Measurements from ENCODE around the gene TMEM125. TPM values are rescaled to one million over a fixed set of nuclear protein-coding genes. Genes with fewer than 3 reads are reported as not detected.

Gene TMEM125
- polyA plus RNA-seq, 2 donors, result 10.9 to 11.7 TPM

GRCh38 chr1:43280692-43281091 lies 10.9 kb downstream of the TMEM125 start:
- Histone ChIP-seq H3K36me3 (ENCODE audit: control insufficient read depth in 2 of 2, insufficient read depth in 2 of 2, low read length in 1 of 2) (peaks cover 0 to 2% of the 10 kb centered on the region in 2 donors), H3K4me1 (ENCODE audit: control insufficient read depth in 2 of 2, insufficient read depth in 2 of 2, low read length in 1 of 2) (peaks cover 0 to 7% of the 10 kb centered on the region in 2 donors), H3K4me3 (ENCODE audit: low read depth in 1 of 2, low read length in 2 of 2) (no peak overlapping the region), H3K27ac (ENCODE audit: low read depth in 2 of 2, low read length in 1 of 2) (no peak overlapping the region), H3K9me3 (ENCODE audit: control insufficient read depth in 2 of 2, insufficient read depth in 1 of 2, low read depth in 1 of 2, low read length in 1 of 2) (no peaks in the 10 kb centered on the region), H3K27me3 (ENCODE audit: control insufficient read depth in 1 of 2, insufficient read depth in 2 of 2, low read length in 2 of 2) (no peaks in the 10 kb centered on the region)
- WGBS, 2 donors, result 50 to 65% methylated on average over 2 of the region's 2 CpGs

DNA sequence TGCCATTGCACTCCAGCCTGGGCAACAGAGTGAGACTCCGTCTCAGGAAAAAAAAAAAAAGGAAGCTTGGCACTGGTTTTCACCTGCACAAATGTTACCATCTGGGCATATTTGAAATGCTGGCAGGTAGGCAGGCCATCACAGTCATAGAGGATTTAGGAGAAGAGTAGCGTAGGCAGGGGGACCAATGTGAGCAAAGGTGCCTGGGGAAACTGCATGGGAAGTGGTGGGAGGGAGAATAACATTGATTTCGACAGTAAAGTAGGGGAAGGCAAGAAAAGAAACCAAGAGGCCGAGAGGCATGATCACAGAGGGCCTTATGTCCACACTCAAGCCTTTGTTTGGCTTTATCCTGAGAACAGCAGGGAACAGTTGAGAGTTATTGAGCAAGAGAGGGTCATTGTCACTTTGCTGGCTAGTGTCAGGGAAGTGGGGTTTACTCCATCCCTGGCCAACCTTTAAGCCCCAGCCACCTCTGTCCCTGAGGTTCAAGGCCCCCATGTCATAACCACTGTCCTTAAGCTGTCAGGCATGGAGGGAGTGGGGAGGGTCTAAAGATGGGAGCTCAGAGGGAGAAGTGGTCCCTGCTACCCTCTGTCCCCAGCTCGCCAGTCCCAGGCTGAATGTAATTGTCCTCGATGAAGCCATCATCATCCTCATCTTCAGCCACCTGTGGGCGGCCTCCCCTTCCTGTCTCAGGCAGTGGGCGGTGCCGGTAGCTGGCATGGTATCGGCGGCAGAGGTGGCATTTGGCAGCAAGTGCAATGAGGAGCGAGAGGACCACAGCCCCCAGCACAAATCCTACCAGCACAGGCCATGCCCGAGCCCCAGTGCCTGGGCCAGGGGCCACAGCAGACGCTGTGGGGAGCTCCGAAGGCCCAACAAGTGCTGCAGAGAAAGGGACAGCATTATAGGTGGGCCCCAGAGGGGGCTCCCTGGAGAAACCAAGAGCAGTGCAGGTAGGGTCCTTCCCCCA lies 12.7 kb downstream of the TMEM125 start:
- H3K27ac ChIP-seq (ENCODE audit: low read depth in 2 of 2, low read length in 1 of 2), result no peak overlapping the region
- no peaks in the 10 kb centered on the region for H3K9me3 ChIP-seq (ENCODE audit: control insufficient read depth in 2 of 2, insufficient read depth in 1 of 2, low read depth in 1 of 2, low read length in 1 of 2)
- WGBS, 2 donors, result 82 to 84% methylated on average over 15 of the region's 15 CpGs
- H3K27me3 ChIP-seq (ENCODE audit: control insufficient read depth in 1 of 2, insufficient read depth in 2 of 2, low read length in 2 of 2), result no peaks in the 10 kb centered on the region
- H3K4me1 ChIP-seq (ENCODE audit: control insufficient read depth in 2 of 2, insufficient read depth in 2 of 2, low read length in 1 of 2), result peaks cover 0 to 9% of the 10 kb centered on the region in 2 donors
- H3K36me3 ChIP-seq (ENCODE audit: control insufficient read depth in 2 of 2, insufficient read depth in 2 of 2, low read length in 1 of 2), result peaks cover 0 to 2% of the 10 kb centered on the region in 2 donors
- H3K4me3 ChIP-seq (ENCODE audit: low read depth in 1 of 2, low read length in 2 of 2), result no peak overlapping the region

GRCh38 chr1:43284065-43284464 lies 14.3 kb downstream of the TMEM125 start:
- Histone ChIP-seq H3K27ac (ENCODE audit: low read depth in 2 of 2, low read length in 1 of 2) (no peak overlapping the region), H3K9me3 (ENCODE audit: control insufficient read depth in 2 of 2, insufficient read depth in 1 of 2, low read depth in 1 of 2, low read length in 1 of 2) (no peaks in the 10 kb centered on the region), H3K27me3 (ENCODE audit: control insufficient read depth in 1 of 2, insufficient read depth in 2 of 2, low read length in 2 of 2) (no peaks in the 10 kb centered on the region), H3K4me1 (ENCODE audit: control insufficient read depth in 2 of 2, insufficient read depth in 2 of 2, low read length in 1 of 2) (peaks cover 0 to 9% of the 10 kb centered on the region in 2 donors), H3K36me3 (ENCODE audit: control insufficient read depth in 2 of 2, insufficient read depth in 2 of 2, low read length in 1 of 2) (peaks cover 0 to 2% of the 10 kb centered on the region in 2 donors), H3K4me3 (ENCODE audit: low read depth in 1 of 2, low read length in 2 of 2) (peak overlapping the region in 1 of 2 donors; percentile 57)
- 62 to 88% methylated on average over 3 of the region's 3 CpGs for WGBS, 2 donors

GRCh38 chr1:43284546-43285110 lies 14.8 kb downstream of the TMEM125 start:
- Histone ChIP-seq H3K4me3 (ENCODE audit: low read depth in 1 of 2, low read length in 2 of 2) (peak overlapping the region; percentile 57 to 59), H3K27ac (ENCODE audit: low read depth in 2 of 2, low read length in 1 of 2) (peak overlapping the region; percentile 49 to 81)
- 48 to 63% methylated on average over 12 of the region's 12 CpGs for WGBS, 2 donors

DNA sequence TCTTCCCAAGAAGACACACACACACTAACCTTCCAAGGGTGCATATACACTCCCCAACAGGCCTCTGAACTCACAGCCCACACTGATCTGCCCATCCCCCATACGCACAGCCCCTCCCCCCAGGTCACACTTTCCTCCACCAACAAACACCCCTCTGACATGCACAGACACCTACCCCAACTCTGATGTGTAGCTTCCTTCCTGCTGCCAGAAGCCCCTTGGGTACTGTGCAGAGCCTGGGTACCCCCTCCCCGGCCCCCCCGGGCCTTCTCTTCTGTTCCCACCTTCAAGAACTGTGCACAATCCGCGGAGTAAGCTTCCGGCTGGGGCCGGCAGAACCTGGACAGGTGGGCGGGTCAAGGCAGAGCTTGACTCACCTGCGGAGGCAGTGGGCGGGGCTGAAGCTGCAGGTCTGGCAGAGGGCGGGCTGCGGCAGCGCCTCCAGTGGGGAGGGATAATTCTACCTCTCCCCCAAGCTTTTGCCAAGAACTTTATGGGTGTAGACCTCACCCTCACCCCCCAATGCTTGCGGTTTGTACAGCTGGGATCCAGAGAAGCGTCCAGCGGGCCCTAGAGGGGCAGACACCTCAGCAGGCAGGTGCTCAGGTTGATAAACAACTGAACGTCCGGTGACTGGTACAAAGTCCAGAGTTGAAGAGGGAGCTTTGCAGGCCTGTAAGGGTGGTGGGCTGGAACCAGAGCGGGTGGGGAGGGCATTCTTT lies 15.6 kb downstream of the TMEM125 start, which contains the start of gene C1orf210:
C1orf210 (minus strand) TSS at position 313 of the 722 bp plus-strand sequence. CDS start 2,311 bp downstream, outside the sequence.
- no peaks in the 10 kb centered on the region for H3K9me3 ChIP-seq (ENCODE audit: control insufficient read depth in 2 of 2, insufficient read depth in 1 of 2, low read depth in 1 of 2, low read length in 1 of 2)
- H3K27me3 ChIP-seq (ENCODE audit: control insufficient read depth in 1 of 2, insufficient read depth in 2 of 2, low read length in 2 of 2), result no peaks in the 10 kb centered on the region
- H3K27ac ChIP-seq (ENCODE audit: low read depth in 2 of 2, low read length in 1 of 2), result peak within 1 kb of the TSS; percentile 49 to 81
- peaks cover 0 to 2% of the 10 kb centered on the region in 2 donors for H3K36me3 ChIP-seq (ENCODE audit: control insufficient read depth in 2 of 2, insufficient read depth in 2 of 2, low read length in 1 of 2)
- H3K4me3 ChIP-seq (ENCODE audit: low read depth in 1 of 2, low read length in 2 of 2), result peak within 1 kb of the TSS; percentile 57 to 59
- peaks cover 1 to 9% of the 10 kb centered on the region in 2 donors for H3K4me1 ChIP-seq (ENCODE audit: control insufficient read depth in 2 of 2, insufficient read depth in 2 of 2, low read length in 1 of 2)
- WGBS, 2 donors, result 29 to 30% methylated on average over 19 of the region's 19 CpGs

More at GRCh38 chr1:43284546-43285110, 14.8 kb downstream of the TMEM125 start:
- Histone ChIP-seq H3K9me3 (ENCODE audit: control insufficient read depth in 2 of 2, insufficient read depth in 1 of 2, low read depth in 1 of 2, low read length in 1 of 2) (no peaks in the 10 kb centered on the region), H3K27me3 (ENCODE audit: control insufficient read depth in 1 of 2, insufficient read depth in 2 of 2, low read length in 2 of 2) (no peaks in the 10 kb centered on the region), H3K4me1 (ENCODE audit: control insufficient read depth in 2 of 2, insufficient read depth in 2 of 2, low read length in 1 of 2) (peaks cover 0 to 9% of the 10 kb centered on the region in 2 donors), H3K36me3 (ENCODE audit: control insufficient read depth in 2 of 2, insufficient read depth in 2 of 2, low read length in 1 of 2) (peaks cover 0 to 2% of the 10 kb centered on the region in 2 donors)

DNA sequence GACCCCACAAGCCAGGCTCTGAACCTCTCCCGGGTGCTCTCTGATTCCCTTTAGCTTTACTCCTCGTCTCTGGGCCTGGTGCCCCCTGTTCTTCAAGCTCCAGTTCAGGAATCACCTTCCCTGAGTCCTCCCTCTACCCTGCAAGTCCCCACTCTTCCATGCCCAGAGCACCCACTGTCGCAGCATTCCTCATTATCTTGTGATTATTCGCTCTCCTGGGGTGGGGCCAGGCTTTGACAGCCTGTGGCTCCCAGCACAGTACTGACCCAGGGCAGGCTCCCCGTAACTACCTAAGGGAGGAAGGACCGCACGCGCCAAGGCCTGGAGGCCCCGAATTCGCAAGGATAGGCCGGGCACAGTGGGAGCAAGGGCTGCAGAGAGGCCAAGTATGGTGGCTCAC lies 16.3 kb downstream of the TMEM125 start:
- Histone ChIP-seq H3K4me1 (ENCODE audit: control insufficient read depth in 2 of 2, insufficient read depth in 2 of 2, low read length in 1 of 2) (peaks cover 2 to 9% of the 10 kb centered on the region in 2 donors), H3K9me3 (ENCODE audit: control insufficient read depth in 2 of 2, insufficient read depth in 1 of 2, low read depth in 1 of 2, low read length in 1 of 2) (no peaks in the 10 kb centered on the region), H3K27me3 (ENCODE audit: control insufficient read depth in 1 of 2, insufficient read depth in 2 of 2, low read length in 2 of 2) (no peaks in the 10 kb centered on the region), H3K27ac (ENCODE audit: low read depth in 2 of 2, low read length in 1 of 2) (no peak overlapping the region), H3K4me3 (ENCODE audit: low read depth in 1 of 2, low read length in 2 of 2) (peak overlapping the region in 1 of 2 donors; percentile 7), H3K36me3 (ENCODE audit: control insufficient read depth in 2 of 2, insufficient read depth in 2 of 2, low read length in 1 of 2) (peaks cover 0 to 2% of the 10 kb centered on the region in 2 donors)
- WGBS, 2 donors, result 75 to 85% methylated on average over 11 of the region's 11 CpGs

GRCh38 chr1:43286533-43286932 lies 16.8 kb downstream of the TMEM125 start:
- Histone ChIP-seq H3K36me3 (ENCODE audit: control insufficient read depth in 2 of 2, insufficient read depth in 2 of 2, low read length in 1 of 2) (peaks cover 0 to 2% of the 10 kb centered on the region in 2 donors), H3K4me1 (ENCODE audit: control insufficient read depth in 2 of 2, insufficient read depth in 2 of 2, low read length in 1 of 2) (peaks cover 2 to 9% of the 10 kb centered on the region in 2 donors), H3K4me3 (ENCODE audit: low read depth in 1 of 2, low read length in 2 of 2) (no peak overlapping the region), H3K27me3 (ENCODE audit: control insufficient read depth in 1 of 2, insufficient read depth in 2 of 2, low read length in 2 of 2) (no peaks in the 10 kb centered on the region), H3K9me3 (ENCODE audit: control insufficient read depth in 2 of 2, insufficient read depth in 1 of 2, low read depth in 1 of 2, low read length in 1 of 2) (no peaks in the 10 kb centered on the region), H3K27ac (ENCODE audit: low read depth in 2 of 2, low read length in 1 of 2) (no peak overlapping the region)
- WGBS, 2 donors, result 96 to 98% methylated on average over 5 of the region's 5 CpGs

DNA sequence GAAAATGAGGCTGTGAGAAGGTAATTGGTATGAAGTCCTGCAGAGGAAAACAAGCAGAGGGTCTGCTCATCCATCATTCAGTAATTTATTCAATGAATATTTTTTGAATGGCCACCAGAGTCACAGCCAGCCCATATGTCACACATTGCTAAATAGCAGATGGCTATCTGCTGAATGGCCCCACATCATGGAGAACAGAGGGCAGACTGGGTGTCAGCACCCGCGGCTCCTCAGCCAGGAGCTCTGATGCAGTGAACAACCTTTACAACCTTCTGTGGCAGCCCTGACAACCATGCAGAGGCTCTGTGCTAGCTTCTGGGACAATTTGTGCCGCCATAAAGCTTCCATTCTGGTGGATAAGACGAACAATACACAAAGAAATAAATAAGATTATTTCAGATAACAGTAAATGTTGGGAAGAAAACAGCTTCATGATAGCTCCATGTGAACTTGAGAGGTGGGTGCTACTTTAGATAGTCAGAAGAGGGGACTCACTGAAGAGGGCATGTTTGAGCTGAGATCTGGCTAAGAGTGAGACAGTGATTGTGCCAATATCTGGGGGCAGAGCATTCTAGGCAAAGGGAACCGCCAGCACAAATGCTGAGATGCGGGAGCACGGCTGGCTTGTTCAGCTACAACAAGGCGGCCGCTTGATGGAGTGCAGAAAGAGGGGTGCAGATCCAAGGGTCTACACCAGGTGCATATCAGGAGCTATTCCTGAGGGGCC lies 18.4 kb downstream of the TMEM125 start:
- WGBS, 2 donors, result 88% methylated on average over 9 of the region's 9 CpGs
- peaks cover 2 to 9% of the 10 kb centered on the region in 2 donors for H3K4me1 ChIP-seq (ENCODE audit: control insufficient read depth in 2 of 2, insufficient read depth in 2 of 2, low read length in 1 of 2)
- H3K4me3 ChIP-seq (ENCODE audit: low read depth in 1 of 2, low read length in 2 of 2), result no peak overlapping the region
- no peak overlapping the region for H3K27ac ChIP-seq (ENCODE audit: low read depth in 2 of 2, low read length in 1 of 2)
- H3K27me3 ChIP-seq (ENCODE audit: control insufficient read depth in 1 of 2, insufficient read depth in 2 of 2, low read length in 2 of 2), result no peaks in the 10 kb centered on the region
- no peaks in the 10 kb centered on the region for H3K9me3 ChIP-seq (ENCODE audit: control insufficient read depth in 2 of 2, insufficient read depth in 1 of 2, low read depth in 1 of 2, low read length in 1 of 2)
- no peaks in the 10 kb centered on the region for H3K36me3 ChIP-seq (ENCODE audit: control insufficient read depth in 2 of 2, insufficient read depth in 2 of 2, low read length in 1 of 2)

Measured in esophagus (tissue), 2 donors.